Ureter (tissue), 1 donor: ENCODE results near the gene CRACR2B. TPM values are rescaled to one million over a fixed set of nuclear protein-coding genes. Genes with fewer than 3 reads are reported as not detected.

Source experiments
- DNase-seq: peaks from one replicate; pipeline ENCODE4 v3.0.0-alpha.2; 2020; ENCODE audit warnings: low spot score
- total RNA-seq: library from RNA; stranded (reverse); gene quantifications from one replicate; pipeline ENCODE4 v1.2.4, GENCODE V29; 2023
- donor health status: DM: yes; HTN: yes; CAD: no.

The CRACR2B gene
- total RNA-seq = 45.8 TPM

DNA sequence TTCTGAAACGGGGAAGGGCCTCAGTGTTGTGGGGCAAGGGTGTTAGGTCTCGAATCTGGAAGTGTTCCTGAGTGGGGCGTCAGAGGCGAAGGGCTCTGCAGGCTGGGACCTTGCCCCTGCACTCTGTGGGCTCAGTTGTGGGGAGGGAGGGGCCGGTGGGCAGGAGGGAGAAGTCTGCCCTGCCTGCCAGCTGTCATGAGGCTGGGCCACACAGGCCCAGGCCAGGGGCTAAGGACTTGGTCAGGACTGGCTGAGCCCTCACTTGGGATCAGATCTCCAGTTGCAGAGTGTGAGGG is at the start of gene CRACR2B:
CRACR2B (plus strand) TSS at position 23 of the 296 bp plus-strand sequence. CDS start 689 bp downstream, outside the sequence.
- no peak for DNase-seq

DNA sequence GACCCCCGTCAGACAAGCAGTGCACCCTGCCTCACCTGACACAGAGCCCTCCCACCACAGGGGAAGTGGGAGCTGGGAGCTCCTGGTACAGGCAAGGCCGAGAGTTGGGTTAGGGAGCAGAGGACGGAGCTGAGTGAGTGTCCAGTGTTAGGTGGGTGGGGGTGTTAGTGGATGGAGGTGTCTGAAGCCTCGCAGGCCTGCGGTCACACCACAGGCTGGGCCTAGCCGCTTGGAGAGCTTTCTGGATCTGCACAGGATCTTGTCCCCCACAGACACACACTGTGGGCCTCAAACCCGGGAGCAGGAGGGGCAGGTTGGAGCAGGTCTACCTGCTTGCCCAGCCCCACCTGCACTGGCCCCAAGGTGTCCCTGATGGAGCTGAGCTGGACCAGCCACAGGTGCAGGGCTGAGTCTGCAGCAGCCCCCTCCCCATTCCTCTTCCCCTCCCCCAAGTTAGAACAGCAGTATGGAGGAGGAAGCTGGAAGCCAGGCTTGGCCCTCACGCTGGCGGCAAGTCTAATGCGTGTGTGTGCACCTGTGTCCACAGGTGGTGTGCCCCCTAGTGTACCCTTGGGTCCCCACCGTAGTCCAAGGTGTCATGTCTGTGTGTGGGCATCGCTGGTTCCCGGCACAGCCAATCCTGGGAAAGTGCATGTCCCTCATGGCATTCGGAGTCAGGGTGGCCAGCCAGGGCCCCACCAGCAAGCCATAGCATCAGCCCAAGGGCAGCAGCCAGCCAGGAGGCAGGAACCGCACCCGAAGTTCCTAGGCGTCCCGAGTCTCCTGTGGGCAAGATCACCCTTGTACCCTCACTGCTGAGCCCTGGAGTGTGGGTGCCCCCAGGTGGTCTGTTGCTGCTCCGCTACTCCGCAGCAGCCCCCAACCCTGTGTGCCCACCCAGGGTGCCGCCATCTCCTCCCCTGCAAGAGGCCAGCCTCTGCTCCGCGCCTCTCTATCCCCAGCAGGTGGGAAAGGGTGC is 48.5 kb upstream of the CRACR2B start:
- no peak for DNase-seq

DNA sequence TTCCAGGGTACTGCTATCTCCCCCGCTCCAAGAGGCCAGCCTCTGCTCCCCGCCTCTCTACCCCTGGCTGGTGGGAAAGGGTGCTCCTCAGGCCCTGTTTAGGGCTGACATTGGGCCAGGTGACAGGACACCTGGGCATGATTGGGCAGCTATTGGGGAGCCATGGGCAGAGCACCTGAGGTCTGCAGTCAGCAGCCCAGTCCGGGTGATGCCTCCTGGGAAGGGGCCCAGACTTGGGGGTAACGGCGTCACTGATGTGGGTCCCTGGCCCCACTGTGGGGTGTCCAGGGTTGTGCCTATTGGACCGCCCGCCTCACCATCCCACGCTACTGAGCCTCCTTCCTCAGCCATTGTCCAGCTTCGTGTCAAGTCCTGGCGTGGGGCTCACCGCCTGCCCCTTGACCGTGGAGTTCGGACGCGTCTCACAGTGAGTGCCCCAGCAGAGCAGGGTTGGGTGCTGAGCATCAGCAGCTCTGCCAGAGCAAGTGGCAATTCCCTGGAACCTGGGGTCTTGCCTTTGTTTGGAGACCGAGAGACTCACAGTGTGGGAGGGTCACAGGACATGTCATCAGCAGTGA is 47.7 kb upstream of the CRACR2B start:
- DNase-seq = no peak

DNA sequence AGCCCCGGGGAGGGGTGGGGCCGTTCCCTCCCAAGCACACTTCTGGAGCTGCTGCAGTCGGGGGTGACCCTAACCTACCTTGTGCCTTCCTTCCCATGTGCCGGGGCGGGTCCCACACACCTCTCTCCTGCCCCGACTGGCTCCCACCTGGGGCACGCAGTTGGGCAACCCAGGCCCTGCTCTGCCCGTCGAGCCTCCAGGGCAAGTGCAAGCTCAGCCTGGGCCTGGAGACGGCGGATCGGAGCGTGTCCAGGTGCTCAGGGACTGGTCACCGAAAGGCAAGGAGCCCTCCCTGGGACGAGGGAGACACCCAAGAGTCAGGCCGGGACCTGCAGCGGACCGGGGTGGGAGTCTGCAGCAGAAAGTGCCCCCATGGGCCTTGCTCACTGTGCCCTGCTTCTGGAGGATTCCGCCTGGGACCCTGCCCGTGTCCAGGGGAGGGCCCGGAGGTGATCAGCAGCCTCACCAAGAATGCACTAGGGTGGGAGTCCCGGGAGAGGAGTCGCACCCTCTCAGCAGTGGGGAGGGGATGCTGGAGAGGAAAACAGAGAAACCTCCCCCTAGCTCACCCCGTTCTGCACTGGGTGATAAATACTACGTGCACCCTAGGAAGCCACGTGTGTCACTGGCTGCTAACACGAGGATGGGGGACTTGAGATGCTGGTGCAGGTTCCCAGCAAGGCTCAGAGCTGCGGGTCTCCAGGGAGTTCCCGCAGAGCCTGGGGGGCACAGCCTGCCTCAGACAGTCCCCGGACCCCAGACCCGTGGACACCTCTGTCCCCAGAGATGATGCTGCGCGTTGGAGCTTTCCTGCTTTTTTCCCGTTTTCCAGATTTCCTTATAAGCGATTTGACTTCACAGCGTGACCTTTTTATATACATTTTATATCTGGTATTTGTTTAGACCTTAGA is 45.2 kb upstream of the CRACR2B start:
- DNase-seq = no peak

DNA sequence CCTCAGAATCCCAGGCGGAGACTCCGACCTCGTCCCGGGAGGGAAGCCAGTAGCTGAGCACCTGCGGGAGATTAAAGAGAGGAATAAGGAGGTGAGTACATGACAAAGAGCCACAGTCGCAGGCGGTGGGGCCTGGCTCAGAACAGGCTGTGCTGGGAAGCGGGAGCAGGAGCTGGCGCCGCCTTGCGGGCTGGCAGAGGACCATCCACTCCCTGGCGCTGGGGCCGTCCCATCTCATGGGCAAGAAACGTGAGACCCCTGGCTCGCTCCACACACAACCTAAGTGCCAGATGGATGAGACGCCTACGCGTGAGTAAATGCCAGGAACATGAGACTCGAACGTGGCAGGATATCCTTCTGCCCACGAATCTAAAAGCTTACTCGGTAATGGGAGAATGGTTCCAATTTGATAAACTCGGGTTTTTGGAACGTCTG is 44.1 kb upstream of the CRACR2B start:
- no peak for DNase-seq

DNA sequence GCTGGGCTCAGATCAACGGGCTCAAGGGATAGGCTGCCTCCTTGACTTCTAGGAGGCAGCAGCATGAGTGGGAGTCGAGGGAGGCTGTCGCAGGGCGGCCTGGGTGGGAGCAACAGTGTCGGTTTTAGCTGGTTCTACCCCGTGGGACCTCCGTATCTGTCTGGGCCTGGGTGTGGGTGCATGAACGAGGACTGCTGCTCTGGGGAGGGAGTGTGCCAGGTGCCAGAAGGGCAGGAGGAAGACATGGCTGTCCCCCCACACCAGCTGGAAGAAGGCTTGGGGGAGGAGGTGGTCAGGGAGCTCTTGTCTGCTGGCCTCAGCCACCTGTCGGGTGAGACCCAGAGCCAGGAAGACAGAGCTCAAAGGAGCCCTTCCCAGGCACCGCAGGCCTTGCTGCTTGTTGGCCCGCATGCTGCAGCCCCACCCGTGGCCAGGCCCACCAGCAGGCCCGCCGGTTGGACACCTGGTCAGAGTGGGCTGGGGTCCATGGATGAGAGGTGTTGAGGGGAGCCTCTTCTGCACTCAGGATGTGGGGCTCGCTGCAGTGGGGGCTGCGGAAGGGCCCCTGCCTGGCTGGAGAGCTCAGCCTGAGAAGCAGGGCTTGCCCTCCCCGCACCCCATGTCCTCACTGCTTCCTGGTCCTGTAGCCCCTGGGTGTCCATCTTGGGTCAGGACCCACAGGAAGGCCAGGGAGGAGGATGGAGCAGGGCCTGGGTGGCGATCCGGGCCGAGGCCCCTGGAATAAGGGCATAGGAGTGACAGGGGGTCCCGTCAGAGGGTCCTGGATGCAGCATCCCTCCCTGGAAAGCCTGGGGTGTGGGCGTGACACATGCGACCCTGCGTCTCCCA is 41.3 kb upstream of the CRACR2B start:
- DNase-seq = no peak

DNA sequence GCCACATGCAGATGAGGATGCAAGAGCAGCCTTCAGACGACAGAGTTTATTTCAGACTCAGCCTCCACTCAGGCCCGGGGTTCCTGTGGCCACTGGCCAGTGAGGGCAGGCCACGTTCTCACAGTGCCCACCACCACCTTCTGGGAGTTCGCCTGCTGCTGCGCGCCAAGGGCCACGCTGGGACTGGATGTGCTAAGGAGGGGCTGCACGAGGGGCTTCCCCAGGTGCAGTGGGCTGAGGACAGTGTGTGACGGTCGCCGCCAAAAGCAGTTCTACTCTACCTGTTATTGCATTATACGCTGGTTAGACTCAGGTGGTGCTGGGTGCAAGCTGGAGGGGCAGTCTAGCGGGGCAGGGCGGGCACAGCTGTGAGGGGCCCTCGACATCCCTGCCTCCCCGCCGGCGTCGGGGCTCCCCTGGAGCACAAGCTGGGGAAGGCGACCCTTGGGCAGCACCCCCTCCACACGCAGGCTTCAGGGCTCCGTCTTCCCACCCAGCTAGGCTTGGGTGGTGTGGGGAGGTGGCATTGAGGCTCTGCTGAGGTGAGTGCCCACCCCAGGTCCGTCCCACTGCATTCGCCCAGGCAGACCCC is 40.5 kb upstream of the CRACR2B start:
- DNase-seq = no peak

DNA sequence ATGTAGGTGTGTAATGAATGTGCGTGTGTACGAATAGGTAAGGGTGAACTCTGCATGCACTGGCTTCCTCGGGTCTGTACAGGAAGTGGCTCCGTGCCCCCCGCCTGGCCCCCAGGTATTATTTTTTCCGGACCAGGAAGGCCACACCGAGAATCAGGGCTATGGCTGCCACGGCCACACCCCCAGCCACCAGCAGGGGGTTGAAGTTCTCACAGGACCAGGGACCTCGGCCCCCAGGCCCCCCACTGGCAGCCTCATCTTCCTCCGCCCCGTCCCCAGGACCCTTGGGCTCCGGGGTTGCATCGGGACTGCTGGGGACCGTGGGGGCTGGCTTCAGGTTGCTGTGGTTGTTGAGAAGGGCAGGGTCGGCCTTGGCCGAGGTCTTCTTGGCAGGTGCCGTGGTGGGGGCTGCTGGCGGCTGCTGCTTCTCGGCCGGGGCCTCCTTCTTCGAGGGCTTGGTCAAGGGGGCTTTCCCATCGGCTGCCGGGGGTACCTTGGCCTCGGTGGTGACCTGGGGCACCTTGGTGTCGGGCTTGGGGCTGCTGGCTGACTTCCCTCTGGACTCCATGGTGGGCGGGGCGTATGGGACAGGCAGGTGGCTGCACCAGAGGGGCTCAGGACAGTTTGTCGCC is 39.6 kb upstream of the CRACR2B start:
- no peak for DNase-seq

DNA sequence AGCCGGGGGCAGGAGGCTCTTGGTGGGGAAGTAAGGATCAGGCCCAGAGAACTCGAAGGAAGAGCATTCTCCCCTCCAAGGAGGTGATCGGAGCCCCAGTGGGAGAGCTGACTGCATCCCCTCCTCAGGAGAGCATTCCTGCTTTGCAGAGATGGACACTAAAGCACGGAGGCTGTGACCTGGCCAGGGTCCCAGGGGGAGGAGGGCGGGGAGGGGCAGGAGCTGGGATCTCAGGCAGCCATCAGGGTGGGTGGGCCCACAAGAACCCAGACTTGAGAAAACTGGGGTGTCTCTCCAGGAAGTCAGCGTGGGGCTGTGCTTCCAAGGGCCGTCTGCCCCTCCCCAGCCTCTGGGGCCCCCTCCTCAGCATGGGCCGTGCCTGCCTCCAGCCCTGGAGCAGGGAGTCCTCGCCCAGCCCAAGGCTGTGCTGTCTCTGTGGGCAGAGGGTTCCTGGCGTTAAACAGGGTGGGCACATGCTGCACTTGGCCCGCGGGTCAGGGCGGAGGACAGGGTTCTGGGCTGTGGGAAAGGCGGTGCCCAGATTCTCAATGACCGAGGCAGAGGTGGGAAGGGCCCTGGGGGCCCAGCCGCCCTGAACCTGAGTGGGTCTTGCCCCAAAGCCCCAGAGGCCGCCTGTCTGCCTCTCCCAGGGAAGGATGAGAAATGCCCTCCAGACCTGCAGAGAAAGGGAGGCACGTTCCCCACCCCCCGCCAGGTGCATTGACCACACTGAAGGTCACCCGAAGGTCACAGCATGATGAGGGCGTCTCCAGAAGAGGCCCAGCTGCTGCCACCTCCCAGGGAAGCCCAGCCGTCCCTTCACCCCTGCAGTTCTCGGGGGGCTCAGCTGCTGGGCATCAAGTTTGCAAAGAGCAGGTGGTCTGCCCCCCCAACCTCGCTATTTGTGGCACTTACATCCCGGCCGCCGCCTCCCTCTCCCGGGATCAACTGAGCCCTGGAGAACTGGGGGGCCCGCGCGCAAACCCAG is 38.5 kb upstream of the CRACR2B start:
- no peak for DNase-seq

DNA sequence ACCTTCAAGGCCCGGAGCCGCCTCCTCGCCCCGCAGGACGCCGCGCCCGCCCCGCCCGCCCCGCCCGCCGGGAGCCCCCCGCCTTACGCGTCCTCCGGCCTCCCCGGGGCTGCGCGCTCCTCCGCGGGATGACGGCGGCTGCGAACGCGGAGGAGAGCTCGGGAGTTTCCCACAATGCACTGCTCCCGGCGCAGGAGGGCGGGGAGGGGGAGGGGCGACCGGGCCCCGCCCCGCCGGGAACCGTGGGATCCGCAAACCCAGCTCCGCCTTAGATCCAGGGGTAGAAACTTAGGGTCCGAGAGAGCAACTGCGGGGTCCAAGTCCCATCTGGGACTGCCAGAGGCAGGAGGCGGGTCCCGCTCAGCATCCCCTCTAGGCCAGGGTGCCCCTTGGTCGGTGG is 37.8 kb upstream of the CRACR2B start, which contains the start of gene CEND1:
CEND1 (minus strand) TSS at position 148 of the 400 bp plus-strand sequence. CDS start 1,514 bp downstream, outside the sequence.
- no peak for DNase-seq

DNA sequence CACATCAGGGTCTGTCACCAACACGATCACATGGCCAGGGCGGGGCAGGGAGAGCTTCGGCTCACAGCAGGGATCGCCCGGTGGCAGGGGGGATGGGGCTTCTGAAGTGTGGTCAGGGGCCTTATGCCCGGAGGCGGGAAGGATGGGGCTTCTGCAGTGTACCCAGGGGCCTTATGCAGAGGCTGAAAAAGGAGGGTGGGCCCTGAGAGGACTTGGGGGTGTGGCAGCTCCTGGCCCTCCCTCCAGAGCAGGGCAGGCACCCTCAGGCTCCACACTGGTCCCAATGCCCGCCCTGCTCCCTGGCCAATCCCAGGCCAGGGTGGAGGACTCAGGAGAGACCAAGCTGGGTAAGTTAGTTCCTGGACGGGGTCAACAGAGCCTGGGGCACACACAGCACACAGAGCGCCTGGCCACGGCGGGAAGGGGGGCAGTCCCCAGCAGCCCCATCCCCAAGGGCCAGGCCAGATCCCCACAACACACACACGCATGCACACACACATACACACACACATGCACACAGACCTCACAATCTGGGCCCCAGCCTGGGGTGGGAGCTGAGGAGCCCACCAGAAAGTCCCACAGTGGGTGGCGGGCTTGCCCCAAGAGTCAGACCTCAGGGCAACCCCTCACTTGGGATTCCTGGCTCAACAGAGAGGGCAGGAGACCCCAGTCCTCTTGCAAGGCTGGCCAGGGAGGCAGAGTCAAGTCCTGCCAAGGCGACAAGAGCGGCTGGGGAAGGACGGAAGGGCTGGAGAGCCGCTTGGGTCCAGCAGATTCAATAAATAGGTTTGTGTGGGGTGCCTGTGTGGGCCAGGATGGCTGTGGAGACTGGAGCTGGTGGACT is 36.8 kb upstream of the CRACR2B start:
- DNase-seq = no peak

DNA sequence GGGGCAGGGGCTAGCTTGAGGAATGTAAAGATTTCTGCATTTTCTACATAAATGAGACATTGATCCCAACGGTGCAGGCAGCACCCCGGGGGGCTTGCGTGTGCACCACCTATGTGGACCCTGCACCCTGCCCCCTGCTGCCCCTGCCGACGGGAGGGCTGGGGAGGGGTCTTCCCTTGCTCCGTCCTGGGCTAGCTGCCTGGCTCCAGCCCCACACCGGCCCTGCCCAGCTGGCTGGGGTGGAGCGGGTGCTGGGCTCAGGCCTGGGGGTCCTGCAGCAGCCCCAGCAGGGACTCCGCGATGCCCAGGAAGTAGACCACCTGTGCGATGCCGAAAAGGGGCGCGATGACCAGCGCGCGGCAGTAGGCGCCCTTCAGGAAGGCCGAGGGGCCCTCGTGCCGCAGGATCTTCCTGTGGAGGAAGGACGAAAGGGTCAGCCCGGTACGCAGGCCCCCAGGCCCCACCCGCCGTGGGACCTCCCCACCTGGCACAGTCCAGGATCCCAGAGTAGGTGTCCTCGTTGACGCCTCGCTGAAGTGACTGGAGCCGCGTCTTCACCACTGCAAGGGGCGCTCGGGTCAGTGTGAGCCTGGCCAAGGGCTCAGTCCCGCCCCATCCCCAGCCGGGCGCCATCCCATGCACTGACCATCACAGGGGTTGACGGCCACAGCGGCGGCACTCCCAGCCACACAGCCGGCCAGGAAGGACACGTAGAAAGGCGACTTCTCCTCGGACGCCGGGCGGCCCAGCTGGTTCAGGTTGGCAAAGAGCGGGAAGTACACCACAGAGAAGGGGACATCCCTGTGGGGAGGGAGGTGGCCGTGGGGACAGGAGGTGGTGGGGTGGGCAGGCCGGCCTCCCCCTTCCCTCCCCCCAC is 35.8 kb upstream of the CRACR2B start:
- DNase-seq = no peak

DNA sequence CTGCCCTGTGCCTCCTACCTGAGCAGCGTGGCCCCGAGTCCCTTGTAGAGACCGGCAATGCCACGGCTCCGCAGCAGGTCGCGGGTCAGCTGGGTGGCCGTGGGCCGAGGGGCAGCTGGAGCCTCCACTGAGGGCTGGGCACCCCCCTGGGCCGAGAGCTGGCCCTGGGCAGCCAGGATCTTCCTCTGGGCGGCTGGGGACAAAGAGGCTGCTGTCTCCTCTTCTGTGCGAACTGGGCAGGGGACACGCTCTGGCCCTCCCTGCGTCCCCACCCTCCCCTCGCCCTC is 35.2 kb upstream of the CRACR2B start:
- no peak for DNase-seq

DNA sequence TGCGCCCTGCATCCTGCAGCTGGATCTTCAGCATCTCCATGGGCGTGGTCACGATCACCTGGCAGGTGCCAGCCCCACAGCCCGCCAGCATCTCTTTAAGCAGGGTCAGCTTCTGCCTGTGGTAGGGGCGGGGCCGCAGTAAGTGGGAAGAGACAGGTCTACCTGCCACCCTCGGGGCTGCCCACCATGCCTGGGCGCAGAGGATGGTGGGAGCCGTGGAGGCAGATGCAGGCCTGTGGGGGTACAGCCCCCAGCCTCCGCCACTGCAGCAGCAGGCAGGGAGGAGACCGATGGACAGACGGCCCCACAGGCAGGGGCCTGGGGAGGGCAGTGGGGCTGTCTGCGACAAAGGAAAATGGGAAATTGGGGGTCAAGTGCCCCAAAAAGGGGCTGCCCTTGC is 34.8 kb upstream of the CRACR2B start:
- DNase-seq = no peak

DNA sequence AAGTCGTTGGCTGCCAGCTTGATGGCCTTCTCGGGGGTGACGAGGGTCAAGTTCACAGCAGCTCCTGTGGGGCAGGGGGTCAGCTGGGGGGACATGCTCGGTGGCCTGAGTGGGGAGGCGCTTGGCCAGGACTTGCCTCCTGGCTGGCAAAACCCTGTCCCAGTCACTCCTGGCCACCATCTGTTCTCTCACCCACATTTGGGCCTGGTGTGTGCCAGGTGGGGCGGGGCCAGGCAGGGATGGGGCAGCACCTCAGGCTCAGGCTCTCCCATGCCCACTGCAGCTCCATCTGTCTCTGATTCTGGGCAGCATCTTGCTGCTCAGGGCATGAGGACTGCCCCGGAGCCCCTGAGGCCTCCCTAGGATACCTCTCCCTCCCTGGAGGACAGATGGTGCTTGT is 34.2 kb upstream of the CRACR2B start:
- DNase-seq = no peak

DNA sequence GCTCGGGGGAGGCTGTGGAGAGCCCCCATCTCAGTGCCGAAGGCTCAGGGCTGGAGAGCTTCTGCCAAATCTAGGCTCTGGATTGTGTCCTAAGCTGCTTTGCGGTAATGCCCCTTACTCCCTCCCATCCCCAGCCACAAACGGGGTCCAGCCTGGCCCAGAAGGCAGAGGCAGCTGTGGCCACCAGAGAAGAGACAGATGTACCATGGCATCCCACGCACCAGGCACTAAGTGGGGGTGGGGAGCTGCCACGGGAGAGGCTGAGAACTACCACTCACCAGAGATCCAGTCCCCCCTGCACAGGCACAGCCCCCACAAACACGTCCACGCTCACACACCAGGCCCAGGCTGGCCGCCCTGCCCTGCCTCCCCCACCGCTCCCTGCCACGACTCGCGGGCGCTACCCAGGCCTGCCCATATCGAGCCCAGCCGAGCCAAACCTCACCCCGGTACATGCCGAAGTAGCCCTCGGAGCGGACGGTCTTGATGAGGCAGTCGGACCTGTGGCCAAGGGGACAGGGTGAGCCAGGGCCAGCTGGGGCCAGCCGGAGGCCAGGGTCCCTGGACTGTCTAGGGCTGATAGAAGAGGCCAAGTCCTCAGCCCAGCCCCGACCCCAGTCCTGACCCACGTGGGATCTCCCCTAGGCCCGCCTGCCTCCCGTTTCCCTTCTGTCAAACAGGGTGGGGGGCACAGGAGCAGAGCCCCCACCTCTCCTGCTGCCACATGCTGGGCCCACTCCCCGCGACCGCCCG is 33.5 kb upstream of the CRACR2B start:
- no peak for DNase-seq
